ENCODE data around the gene ESCO1. TPM values are rescaled to one million over a fixed set of nuclear protein-coding genes. Genes with fewer than 3 reads are reported as not detected.
"Not testable (repeated sequence)": the region's sequence is repeated elsewhere in the genome, so short reads cannot be mapped to it uniquely, and the experiment has no call there.

The ESCO1 gene, protein sequence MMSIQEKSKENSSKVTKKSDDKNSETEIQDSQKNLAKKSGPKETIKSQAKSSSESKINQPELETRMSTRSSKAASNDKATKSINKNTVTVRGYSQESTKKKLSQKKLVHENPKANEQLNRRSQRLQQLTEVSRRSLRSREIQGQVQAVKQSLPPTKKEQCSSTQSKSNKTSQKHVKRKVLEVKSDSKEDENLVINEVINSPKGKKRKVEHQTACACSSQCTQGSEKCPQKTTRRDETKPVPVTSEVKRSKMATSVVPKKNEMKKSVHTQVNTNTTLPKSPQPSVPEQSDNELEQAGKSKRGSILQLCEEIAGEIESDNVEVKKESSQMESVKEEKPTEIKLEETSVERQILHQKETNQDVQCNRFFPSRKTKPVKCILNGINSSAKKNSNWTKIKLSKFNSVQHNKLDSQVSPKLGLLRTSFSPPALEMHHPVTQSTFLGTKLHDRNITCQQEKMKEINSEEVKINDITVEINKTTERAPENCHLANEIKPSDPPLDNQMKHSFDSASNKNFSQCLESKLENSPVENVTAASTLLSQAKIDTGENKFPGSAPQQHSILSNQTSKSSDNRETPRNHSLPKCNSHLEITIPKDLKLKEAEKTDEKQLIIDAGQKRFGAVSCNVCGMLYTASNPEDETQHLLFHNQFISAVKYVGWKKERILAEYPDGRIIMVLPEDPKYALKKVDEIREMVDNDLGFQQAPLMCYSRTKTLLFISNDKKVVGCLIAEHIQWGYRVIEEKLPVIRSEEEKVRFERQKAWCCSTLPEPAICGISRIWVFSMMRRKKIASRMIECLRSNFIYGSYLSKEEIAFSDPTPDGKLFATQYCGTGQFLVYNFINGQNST
- total RNA-seq, result 11.6 to 15.2 TPM (median 12.0 TPM) in 3 replicates
- long read RNA-seq, full-length matches to known transcripts, result 21 of 31 reads
- long read RNA-seq, partial matches to known transcripts, result 2 of 31 reads
- long read RNA-seq, other reads (novel, unspliced or antisense), result 8 of 31 reads

- Mint-ChIP-seq H3K27me3 (ENCODE audit: low read depth) (no peaks in the 10 kb centered on the region), H3K9me3 (ENCODE audit: low read depth) (no peaks in the 10 kb centered on the region), H3K4me3 (ENCODE audit: unreplicated experiment) (peak within 1 kb of the TSS; percentile 92), H3K27ac (ENCODE audit: unreplicated experiment) (peak within 1 kb of the TSS; percentile 96), H3K4me1 (ENCODE audit: low read depth) (peaks cover 31% of the 10 kb centered on the region), H3K36me3 (ENCODE audit: low read depth) (no peaks in the 10 kb centered on the region)
- TF ChIP-seq, protein P1, sequence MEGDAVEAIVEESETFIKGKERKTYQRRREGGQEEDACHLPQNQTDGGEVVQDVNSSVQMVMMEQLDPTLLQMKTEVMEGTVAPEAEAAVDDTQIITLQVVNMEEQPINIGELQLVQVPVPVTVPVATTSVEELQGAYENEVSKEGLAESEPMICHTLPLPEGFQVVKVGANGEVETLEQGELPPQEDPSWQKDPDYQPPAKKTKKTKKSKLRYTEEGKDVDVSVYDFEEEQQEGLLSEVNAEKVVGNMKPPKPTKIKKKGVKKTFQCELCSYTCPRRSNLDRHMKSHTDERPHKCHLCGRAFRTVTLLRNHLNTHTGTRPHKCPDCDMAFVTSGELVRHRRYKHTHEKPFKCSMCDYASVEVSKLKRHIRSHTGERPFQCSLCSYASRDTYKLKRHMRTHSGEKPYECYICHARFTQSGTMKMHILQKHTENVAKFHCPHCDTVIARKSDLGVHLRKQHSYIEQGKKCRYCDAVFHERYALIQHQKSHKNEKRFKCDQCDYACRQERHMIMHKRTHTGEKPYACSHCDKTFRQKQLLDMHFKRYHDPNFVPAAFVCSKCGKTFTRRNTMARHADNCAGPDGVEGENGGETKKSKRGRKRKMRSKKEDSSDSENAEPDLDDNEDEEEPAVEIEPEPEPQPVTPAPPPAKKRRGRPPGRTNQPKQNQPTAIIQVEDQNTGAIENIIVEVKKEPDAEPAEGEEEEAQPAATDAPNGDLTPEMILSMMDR (IDR thresholded peaks at IDR 0.05), result peak; percentile 100
- peak; percentile 99 for DNase-seq (ENCODE audit: low spot score)
These were observed at the start of gene ESCO1 for GRCh38 chr18:21600526-21601410. ESCO1 (minus strand) TSS chr18:21600704; CDS start chr18:21574843, 25,861 bp downstream.

DNA sequence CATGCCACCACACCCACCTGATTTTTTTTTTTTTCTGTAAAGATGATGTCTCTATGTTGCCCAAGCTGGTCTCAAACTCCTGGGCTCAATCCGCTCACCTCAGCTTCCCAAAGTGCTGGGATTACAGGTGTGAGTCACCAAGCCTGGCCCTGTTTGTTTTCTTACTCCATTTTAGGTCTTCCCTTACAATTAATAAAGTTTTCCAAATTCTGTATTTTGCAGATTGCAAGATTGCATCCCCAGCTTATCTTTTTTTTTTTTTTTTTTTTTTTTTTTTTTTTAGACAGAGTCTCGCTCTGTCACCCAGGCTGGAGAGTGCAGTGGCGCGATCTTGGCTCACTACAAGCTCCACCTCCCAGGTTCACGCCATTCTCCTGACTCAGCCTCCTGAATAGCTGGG, 39.9 kb upstream of the ESCO1 start:
- H3K27ac Mint-ChIP-seq (ENCODE audit: unreplicated experiment); H3K4me3 Mint-ChIP-seq (ENCODE audit: unreplicated experiment); H3K9me3 Mint-ChIP-seq (ENCODE audit: low read depth); H3K36me3 Mint-ChIP-seq (ENCODE audit: low read depth); H3K27me3 Mint-ChIP-seq (ENCODE audit: low read depth); DNase-seq (ENCODE audit: low spot score); H3K4me1 Mint-ChIP-seq (ENCODE audit: low read depth): not testable (repeated sequence)

DNA sequence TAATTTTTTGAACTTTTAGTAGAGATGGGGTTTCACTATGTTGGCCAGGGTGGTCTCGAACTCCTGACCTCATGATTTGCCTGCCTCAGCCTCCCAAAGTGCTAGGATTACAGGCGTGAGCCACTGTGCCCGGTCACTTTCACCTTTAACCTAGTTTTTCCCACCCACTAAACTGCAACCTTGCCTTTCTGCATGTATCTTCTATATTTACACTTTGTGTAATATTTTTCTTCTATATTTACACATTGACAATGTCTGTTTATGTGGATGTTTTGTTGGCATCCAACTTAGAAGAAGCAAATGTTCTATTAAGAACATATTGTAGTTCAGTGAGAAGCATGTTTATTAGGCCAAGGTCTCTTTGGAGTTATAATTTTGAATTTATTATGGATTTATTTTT, 38.3 kb upstream of the ESCO1 start:
- Mint-ChIP-seq H3K27ac (ENCODE audit: unreplicated experiment) (no peak overlapping the region), H3K9me3 (ENCODE audit: low read depth) (no peaks in the 10 kb centered on the region), H3K36me3 (ENCODE audit: low read depth) (no peaks in the 10 kb centered on the region), H3K27me3 (ENCODE audit: low read depth) (no peaks in the 10 kb centered on the region), H3K4me1 (ENCODE audit: low read depth) (no peaks in the 10 kb centered on the region), H3K4me3 (ENCODE audit: unreplicated experiment) (no peak overlapping the region)
- TF ChIP-seq, protein P1 (IDR thresholded peaks at IDR 0.05), result no peak
- DNase-seq (ENCODE audit: low spot score), result no peak

- no peaks in the 10 kb centered on the region for H3K4me1 Mint-ChIP-seq (ENCODE audit: low read depth)
- H3K36me3 Mint-ChIP-seq (ENCODE audit: low read depth), result peaks cover under 1% of the 10 kb centered on the region
- DNase-seq (ENCODE audit: low spot score), result no peak
- H3K27me3 Mint-ChIP-seq (ENCODE audit: low read depth), result no peaks in the 10 kb centered on the region
- TF ChIP-seq, protein P1 (IDR thresholded peaks at IDR 0.05), result no peak
- H3K27ac Mint-ChIP-seq (ENCODE audit: unreplicated experiment), result no peak overlapping the region
- no peaks in the 10 kb centered on the region for H3K9me3 Mint-ChIP-seq (ENCODE audit: low read depth)
- no peak overlapping the region for H3K4me3 Mint-ChIP-seq (ENCODE audit: unreplicated experiment)
These were observed 36.3 kb upstream of the ESCO1 start for GRCh38 chr18:21636769-21637168.

- Mint-ChIP-seq H3K36me3 (ENCODE audit: low read depth) (peaks cover 7% of the 10 kb centered on the region), H3K4me3 (ENCODE audit: unreplicated experiment) (no peak overlapping the region), H3K4me1 (ENCODE audit: low read depth) (no peaks in the 10 kb centered on the region), H3K9me3 (ENCODE audit: low read depth) (no peaks in the 10 kb centered on the region), H3K27me3 (ENCODE audit: low read depth) (no peaks in the 10 kb centered on the region), H3K27ac (ENCODE audit: unreplicated experiment) (no peak overlapping the region)
- TF ChIP-seq, protein P1 (IDR thresholded peaks at IDR 0.05), result no peak
- DNase-seq (ENCODE audit: low spot score), result no peak
These were observed 34.2 kb upstream of the ESCO1 start for GRCh38 chr18:21634588-21635199.
